H4 (cell line): ENCODE results near the gene SAMM50. TPM values are rescaled to one million over a fixed set of nuclear protein-coding genes. Genes with fewer than 3 reads are reported as not detected.
A peak's percentile ranks its signal among the peaks of the same experiment; 100 is the strongest.

ENCODE experiments used
- DNase-seq: peaks from one replicate; pipeline ENCODE4 v3.0.0-alpha.2; 2015; ENCODE audit warnings: low spot score
- total RNA-seq: library from RNA; depleted of rRNA; stranded (reverse); fragments of >200 nt; shearing (Covaris generic); gene quantifications from 2 replicates; pipeline ENCODE4 v1.2.3, GENCODE V29; 2014; rRNA removed

SAMM50 gene
- 47.3 and 82.4 TPM in 2 replicates for total RNA-seq

- peak; percentile 88 for DNase-seq
Observed at GRCh38 chr22:43955040-43955882, at the start of gene SAMM50. SAMM50 (plus strand) TSS chr22:43955442; CDS start chr22:43955578, 136 bp downstream.

GRCh38 chr22:43905681-43906080, 49.6 kb upstream of the SAMM50 start:
- no peak for DNase-seq

- no peak for DNase-seq
Observed at GRCh38 chr22:43909708-43910107, 45.5 kb upstream of the SAMM50 start.

- DNase-seq, result no peak
Observed at GRCh38 chr22:43910178-43910695, 45.0 kb upstream of the SAMM50 start.

- no peak for DNase-seq
Observed at GRCh38 chr22:43911351-43911750, 43.9 kb upstream of the SAMM50 start.

- no peak for DNase-seq
Observed at GRCh38 chr22:43917521-43917920, 37.7 kb upstream of the SAMM50 start.

- peak; percentile 45 for DNase-seq
Observed at GRCh38 chr22:43919106-43919973, 35.9 kb upstream of the SAMM50 start.

- peak; percentile 91 for DNase-seq
Observed at GRCh38 chr22:43921370-43921769, 33.9 kb upstream of the SAMM50 start.

- no peak for DNase-seq
Observed at GRCh38 chr22:43922123-43922522, 33.1 kb upstream of the SAMM50 start.

GRCh38 chr22:43923191-43923590, 32.1 kb upstream of the SAMM50 start:
- peak; percentile 34 for DNase-seq

GRCh38 chr22:43923631-43924464, 31.4 kb upstream of the SAMM50 start, which contains the start of gene PNPLA3:
PNPLA3 (plus strand) TSS chr22:43923805; CDS start chr22:43923912, 107 bp downstream.
- DNase-seq, result peak; percentile 85

- DNase-seq, result no peak
Observed at GRCh38 chr22:43924877-43925276, 30.4 kb upstream of the SAMM50 start.

GRCh38 chr22:43925433-43926348, 29.6 kb upstream of the SAMM50 start:
- peak; percentile 48 for DNase-seq

GRCh38 chr22:43926349-43926710, 28.9 kb upstream of the SAMM50 start:
- DNase-seq, result no peak

- DNase-seq, result no peak
Observed at GRCh38 chr22:43928468-43928867, 26.8 kb upstream of the SAMM50 start.

- no peak for DNase-seq
Observed at GRCh38 chr22:43928908-43929307, 26.3 kb upstream of the SAMM50 start.

- DNase-seq, result no peak
Observed at GRCh38 chr22:43931771-43932170, 23.5 kb upstream of the SAMM50 start.

- no peak for DNase-seq
Observed at GRCh38 chr22:43941449-43941848, 13.8 kb upstream of the SAMM50 start.

GRCh38 chr22:43944670-43945430, 10.4 kb upstream of the SAMM50 start:
- DNase-seq, result no peak
